Measurements from ENCODE around the gene GPR158. TPM values are rescaled to one million over a fixed set of nuclear protein-coding genes. Genes with fewer than 3 reads are reported as not detected.

The GPR158 gene
- total RNA-seq, 1 experiment from 2014 or later, result 2.9 TPM

DNA sequence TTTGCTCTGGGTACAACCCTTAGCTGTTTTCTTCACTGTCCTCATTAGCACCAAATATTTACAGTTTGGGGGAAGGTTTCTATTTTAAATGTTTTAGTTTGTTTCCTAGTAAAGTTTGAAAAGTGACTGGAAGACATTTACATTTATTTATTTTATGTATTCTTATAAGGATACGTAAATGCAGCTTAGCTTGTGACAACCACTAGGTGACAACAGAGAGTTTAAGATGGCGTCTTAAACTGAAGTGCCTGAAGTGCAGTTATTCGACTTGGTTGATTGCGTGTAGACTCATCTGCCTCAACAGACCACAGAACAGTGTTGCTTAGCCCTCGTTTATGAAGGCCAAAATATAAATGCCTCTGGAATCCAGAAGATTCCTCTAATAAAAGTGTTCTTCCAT is 381.1 kb downstream of the GPR158 start:
- POLR2A ChIA-PET, result no interaction called here
- no peak for DNase-seq (ENCODE audit: low read depth, low spot score)
- intact Hi-C loops (cut with micrococcal nuclease), result no loop called here

DNA sequence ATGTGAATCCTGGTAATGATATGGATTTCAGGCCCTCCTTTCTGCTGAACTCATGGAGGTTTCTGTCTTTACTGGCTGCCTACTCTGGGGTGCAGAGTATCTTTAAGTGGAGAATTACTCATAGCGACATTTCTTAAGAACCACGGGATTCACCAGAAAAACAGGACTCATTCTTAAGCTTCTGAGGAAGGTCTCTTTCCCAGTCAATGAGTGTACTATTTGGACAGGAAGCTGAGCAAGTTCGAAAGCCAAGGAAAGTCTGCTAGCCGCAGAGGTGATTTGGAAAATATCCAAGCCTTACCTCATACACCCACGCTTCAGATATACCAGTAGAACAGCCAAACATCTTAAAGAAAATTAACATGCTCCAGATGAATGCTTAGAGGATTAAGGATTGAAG is 381.7 kb downstream of the GPR158 start:
- DNase-seq (ENCODE audit: low read depth, low spot score), result no peak
- TF ChIP-seq SRF (IDR thresholded peaks at IDR 0.05; ENCODE audit: low read depth), result no peak
- TF ChIP-seq, protein P1, sequence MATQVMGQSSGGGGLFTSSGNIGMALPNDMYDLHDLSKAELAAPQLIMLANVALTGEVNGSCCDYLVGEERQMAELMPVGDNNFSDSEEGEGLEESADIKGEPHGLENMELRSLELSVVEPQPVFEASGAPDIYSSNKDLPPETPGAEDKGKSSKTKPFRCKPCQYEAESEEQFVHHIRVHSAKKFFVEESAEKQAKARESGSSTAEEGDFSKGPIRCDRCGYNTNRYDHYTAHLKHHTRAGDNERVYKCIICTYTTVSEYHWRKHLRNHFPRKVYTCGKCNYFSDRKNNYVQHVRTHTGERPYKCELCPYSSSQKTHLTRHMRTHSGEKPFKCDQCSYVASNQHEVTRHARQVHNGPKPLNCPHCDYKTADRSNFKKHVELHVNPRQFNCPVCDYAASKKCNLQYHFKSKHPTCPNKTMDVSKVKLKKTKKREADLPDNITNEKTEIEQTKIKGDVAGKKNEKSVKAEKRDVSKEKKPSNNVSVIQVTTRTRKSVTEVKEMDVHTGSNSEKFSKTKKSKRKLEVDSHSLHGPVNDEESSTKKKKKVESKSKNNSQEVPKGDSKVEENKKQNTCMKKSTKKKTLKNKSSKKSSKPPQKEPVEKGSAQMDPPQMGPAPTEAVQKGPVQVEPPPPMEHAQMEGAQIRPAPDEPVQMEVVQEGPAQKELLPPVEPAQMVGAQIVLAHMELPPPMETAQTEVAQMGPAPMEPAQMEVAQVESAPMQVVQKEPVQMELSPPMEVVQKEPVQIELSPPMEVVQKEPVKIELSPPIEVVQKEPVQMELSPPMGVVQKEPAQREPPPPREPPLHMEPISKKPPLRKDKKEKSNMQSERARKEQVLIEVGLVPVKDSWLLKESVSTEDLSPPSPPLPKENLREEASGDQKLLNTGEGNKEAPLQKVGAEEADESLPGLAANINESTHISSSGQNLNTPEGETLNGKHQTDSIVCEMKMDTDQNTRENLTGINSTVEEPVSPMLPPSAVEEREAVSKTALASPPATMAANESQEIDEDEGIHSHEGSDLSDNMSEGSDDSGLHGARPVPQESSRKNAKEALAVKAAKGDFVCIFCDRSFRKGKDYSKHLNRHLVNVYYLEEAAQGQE (IDR thresholded peaks at IDR 0.05; ENCODE audit: low read depth), result no peak
- TF ChIP-seq CEBPB (IDR thresholded peaks at IDR 0.05; ENCODE audit: low read depth), result no peak
- TF ChIP-seq POLR2AphosphoS5 (IDR thresholded peaks at IDR 0.05; ENCODE audit: low read depth, low read length), result no peak
- no peak for TF ChIP-seq EGR1 (IDR thresholded peaks at IDR 0.05; ENCODE audit: low read depth)
- no peak for TF ChIP-seq TCF7L2 (IDR thresholded peaks at IDR 0.05; ENCODE audit: borderline replicate concordance, extremely low read depth, insufficient read depth, insufficient read length)
- no peak for TF ChIP-seq FOSL1 (IDR thresholded peaks at IDR 0.05; ENCODE audit: low read depth)
- TF ChIP-seq, protein P2, sequence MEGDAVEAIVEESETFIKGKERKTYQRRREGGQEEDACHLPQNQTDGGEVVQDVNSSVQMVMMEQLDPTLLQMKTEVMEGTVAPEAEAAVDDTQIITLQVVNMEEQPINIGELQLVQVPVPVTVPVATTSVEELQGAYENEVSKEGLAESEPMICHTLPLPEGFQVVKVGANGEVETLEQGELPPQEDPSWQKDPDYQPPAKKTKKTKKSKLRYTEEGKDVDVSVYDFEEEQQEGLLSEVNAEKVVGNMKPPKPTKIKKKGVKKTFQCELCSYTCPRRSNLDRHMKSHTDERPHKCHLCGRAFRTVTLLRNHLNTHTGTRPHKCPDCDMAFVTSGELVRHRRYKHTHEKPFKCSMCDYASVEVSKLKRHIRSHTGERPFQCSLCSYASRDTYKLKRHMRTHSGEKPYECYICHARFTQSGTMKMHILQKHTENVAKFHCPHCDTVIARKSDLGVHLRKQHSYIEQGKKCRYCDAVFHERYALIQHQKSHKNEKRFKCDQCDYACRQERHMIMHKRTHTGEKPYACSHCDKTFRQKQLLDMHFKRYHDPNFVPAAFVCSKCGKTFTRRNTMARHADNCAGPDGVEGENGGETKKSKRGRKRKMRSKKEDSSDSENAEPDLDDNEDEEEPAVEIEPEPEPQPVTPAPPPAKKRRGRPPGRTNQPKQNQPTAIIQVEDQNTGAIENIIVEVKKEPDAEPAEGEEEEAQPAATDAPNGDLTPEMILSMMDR (IDR thresholded peaks at IDR 0.05 in 2 of 3, conservative IDR thresholded peaks at IDR 0.05 in 1 of 3; ENCODE audit: borderline replicate concordance in 1 of 3, insufficient read depth in 1 of 3, low read depth in 2 of 3, low read length in 2 of 3), result no peak
- TF ChIP-seq ZNF274 (IDR thresholded peaks at IDR 0.05; ENCODE audit: low read depth, low read length), result no peak

More for the DNA sequence above, 381.1 kb downstream of the GPR158 start:
- Histone ChIP-seq H3K36me3 (ENCODE audit: control insufficient read depth in 1 of 2, insufficient read depth in 2 of 2, low read length in 2 of 2) (no peaks in the 10 kb centered on the region), H3K9me2 (ENCODE audit: insufficient read depth) (no peaks in the 10 kb centered on the region), H3K4me1 (ENCODE audit: control insufficient read depth in 1 of 2, insufficient read depth in 2 of 2, low read length in 2 of 2) (no peaks in the 10 kb centered on the region), H3K9me3 (ENCODE audit: control insufficient read depth in 1 of 2, insufficient read depth in 1 of 2, low read depth in 1 of 2, low read length in 2 of 2) (no peaks in the 10 kb centered on the region), H3K4me2 (ENCODE audit: low read length) (no peak overlapping the region), H4K20me1 (ENCODE audit: insufficient read depth) (no peaks in the 10 kb centered on the region), H3K9ac (ENCODE audit: low read length) (no peak overlapping the region), H3K79me2 (ENCODE audit: insufficient read depth, low read length) (no peaks in the 10 kb centered on the region), H3K4me3 (replicated peaks in 1 of 2; ENCODE audit: low read depth in 1 of 2, low read length in 2 of 2) (no peak overlapping the region), H2AFZ (ENCODE audit: low read depth, low read length, poor library complexity, severe bottlenecking) (no peak overlapping the region), H3K27me3 (ENCODE audit: insufficient read depth, low read length) (no peaks in the 10 kb centered on the region), H3K27ac (ENCODE audit: low read depth, low read length) (no peak overlapping the region)
- CTCF ChIA-PET, result interaction anchor here (0.7 to 1.0 kb wide), 2 partner anchors 13 to 82 kb away, joined by 3 read pairs; no protein-coding TSS in a partner anchor
- RAD21 ChIA-PET (ENCODE audit: low non-redundant PET in 1 of 2, low total read pairs in 2 of 2, uncharacterized antibody in 2 of 2, unreplicated experiment in 2 of 2), result no interaction called here
- TF ChIP-seq SRF (IDR thresholded peaks at IDR 0.05; ENCODE audit: low read depth) (no peak), RAD21 (IDR thresholded peaks at IDR 0.05; ENCODE audit: low read depth) (peak; percentile 4; the same call in 1 of the 2 replicates)
- TF ChIP-seq, protein P2 (IDR thresholded peaks at IDR 0.05 in 2 of 3, conservative IDR thresholded peaks at IDR 0.05 in 1 of 3; ENCODE audit: borderline replicate concordance in 1 of 3, insufficient read depth in 1 of 3, low read depth in 2 of 3, low read length in 2 of 3), result peak in 2 of 3 experiments; percentile 35 to 41; a peak in 3 of 6 replicates
- no TSS peak for BruUV-seq (replicated peaks)
- ATAC-seq, result no peak

More for the DNA sequence above, 381.7 kb downstream of the GPR158 start:
- no peak overlapping the region for H3K4me3 ChIP-seq (replicated peaks in 1 of 2; ENCODE audit: low read depth in 1 of 2, low read length in 2 of 2)
- no peaks in the 10 kb centered on the region for H3K4me1 ChIP-seq (ENCODE audit: control insufficient read depth in 1 of 2, insufficient read depth in 2 of 2, low read length in 2 of 2)
- intact Hi-C loops (cut with micrococcal nuclease), result no loop called here
- no TSS peak for BruUV-seq (replicated peaks)
- no peak overlapping the region for H3K9ac ChIP-seq (ENCODE audit: low read length)
- no peak overlapping the region for H3K4me2 ChIP-seq (ENCODE audit: low read length)
- no peaks in the 10 kb centered on the region for H3K9me2 ChIP-seq (ENCODE audit: insufficient read depth)
- H3K36me3 ChIP-seq (ENCODE audit: control insufficient read depth in 1 of 2, insufficient read depth in 2 of 2, low read length in 2 of 2), result no peaks in the 10 kb centered on the region
- no peak for ATAC-seq
- no peaks in the 10 kb centered on the region for H3K79me2 ChIP-seq (ENCODE audit: insufficient read depth, low read length)
- ChIA-PET RAD21 (ENCODE audit: low non-redundant PET in 1 of 2, low total read pairs in 2 of 2, uncharacterized antibody in 2 of 2, unreplicated experiment in 2 of 2) (no interaction called here), CTCF (no interaction called here), POLR2A (no interaction called here)
- no peaks in the 10 kb centered on the region for H3K27me3 ChIP-seq (ENCODE audit: insufficient read depth, low read length)
- no peaks in the 10 kb centered on the region for H4K20me1 ChIP-seq (ENCODE audit: insufficient read depth)
- H3K27ac ChIP-seq (ENCODE audit: low read depth, low read length), result no peak overlapping the region
- no peak overlapping the region for H2AFZ ChIP-seq (ENCODE audit: low read depth, low read length, poor library complexity, severe bottlenecking)
- H3K9me3 ChIP-seq (ENCODE audit: control insufficient read depth in 1 of 2, insufficient read depth in 1 of 2, low read depth in 1 of 2, low read length in 2 of 2), result no peaks in the 10 kb centered on the region
